Measurements from ENCODE around the gene SARM1. TPM values are rescaled to one million over a fixed set of nuclear protein-coding genes. Genes with fewer than 3 reads are reported as not detected.
A peak's percentile ranks its signal among the peaks of the same experiment; 100 is the strongest.

Gene SARM1
- total RNA-seq, 1 donor from 2014 or later = 5.8 TPM

DNA sequence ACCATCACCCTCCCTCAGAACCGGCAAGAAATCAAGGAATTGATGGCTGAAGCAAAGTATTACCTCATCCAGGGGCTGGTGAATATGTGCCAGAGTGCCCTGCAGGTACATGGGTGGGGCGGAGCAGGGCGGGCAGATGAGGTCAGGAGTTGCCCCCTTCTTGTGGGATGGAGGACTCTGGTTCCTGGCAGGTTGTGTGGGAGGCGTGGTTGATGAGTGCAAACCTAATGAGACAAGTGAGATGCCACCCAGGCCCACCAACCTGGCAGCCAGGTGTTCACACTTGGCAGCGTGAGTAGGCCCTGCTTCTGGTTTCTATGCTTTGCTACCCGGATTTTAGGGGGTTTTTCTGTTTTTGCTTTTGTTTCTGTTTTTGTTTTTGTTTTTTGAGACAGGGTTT is 31.1 kb upstream of the SARM1 start:
- Mint-ChIP-seq H3K4me1 (ENCODE audit: unreplicated experiment) (peaks cover 30% of the 10 kb centered on the region), H3K4me3 (ENCODE audit: unreplicated experiment) (no peak overlapping the region), H3K27me3 (ENCODE audit: unreplicated experiment) (peaks cover 15% of the 10 kb centered on the region), H3K9me3 (ENCODE audit: unreplicated experiment) (no peaks in the 10 kb centered on the region), H3K36me3 (ENCODE audit: low read depth, unreplicated experiment) (peaks cover 32% of the 10 kb centered on the region), H3K27ac (ENCODE audit: unreplicated experiment) (peak overlapping the region; percentile 18)
- DNase-seq (ENCODE audit: low spot score) = no peak
- TF ChIP-seq, protein P1, sequence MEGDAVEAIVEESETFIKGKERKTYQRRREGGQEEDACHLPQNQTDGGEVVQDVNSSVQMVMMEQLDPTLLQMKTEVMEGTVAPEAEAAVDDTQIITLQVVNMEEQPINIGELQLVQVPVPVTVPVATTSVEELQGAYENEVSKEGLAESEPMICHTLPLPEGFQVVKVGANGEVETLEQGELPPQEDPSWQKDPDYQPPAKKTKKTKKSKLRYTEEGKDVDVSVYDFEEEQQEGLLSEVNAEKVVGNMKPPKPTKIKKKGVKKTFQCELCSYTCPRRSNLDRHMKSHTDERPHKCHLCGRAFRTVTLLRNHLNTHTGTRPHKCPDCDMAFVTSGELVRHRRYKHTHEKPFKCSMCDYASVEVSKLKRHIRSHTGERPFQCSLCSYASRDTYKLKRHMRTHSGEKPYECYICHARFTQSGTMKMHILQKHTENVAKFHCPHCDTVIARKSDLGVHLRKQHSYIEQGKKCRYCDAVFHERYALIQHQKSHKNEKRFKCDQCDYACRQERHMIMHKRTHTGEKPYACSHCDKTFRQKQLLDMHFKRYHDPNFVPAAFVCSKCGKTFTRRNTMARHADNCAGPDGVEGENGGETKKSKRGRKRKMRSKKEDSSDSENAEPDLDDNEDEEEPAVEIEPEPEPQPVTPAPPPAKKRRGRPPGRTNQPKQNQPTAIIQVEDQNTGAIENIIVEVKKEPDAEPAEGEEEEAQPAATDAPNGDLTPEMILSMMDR (IDR thresholded peaks at IDR 0.05; ENCODE audit: unreplicated experiment) = no peak

DNA sequence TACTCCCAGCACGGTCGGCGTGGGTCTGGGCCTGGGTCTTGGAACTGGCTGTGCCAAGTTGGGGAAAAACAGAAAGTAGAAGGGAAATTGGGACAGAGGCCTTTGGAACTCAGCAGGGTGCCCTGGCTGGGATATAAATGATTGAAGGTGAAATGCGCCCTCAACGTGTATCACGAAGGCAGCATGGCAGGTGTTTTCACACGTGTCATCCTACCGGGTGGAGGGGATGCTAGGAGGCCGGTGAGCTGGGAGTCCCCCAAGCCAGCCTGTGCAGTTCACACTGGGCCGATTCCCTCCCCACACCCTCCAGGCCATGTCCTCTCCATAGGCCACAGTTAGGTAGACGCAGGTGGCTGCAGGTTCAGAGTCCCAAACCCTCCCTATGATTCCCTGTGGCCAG is 30.0 kb upstream of the SARM1 start:
- peaks cover 35% of the 10 kb centered on the region for H3K36me3 Mint-ChIP-seq (ENCODE audit: low read depth, unreplicated experiment)
- no peak for DNase-seq (ENCODE audit: low spot score)
- H3K27ac Mint-ChIP-seq (ENCODE audit: unreplicated experiment) = no peak overlapping the region
- TF ChIP-seq, protein P1 (IDR thresholded peaks at IDR 0.05; ENCODE audit: unreplicated experiment) = no peak
- H3K4me1 Mint-ChIP-seq (ENCODE audit: unreplicated experiment) = peaks cover 25% of the 10 kb centered on the region
- H3K9me3 Mint-ChIP-seq (ENCODE audit: unreplicated experiment) = no peaks in the 10 kb centered on the region
- H3K4me3 Mint-ChIP-seq (ENCODE audit: unreplicated experiment) = no peak overlapping the region
- peaks cover 10% of the 10 kb centered on the region for H3K27me3 Mint-ChIP-seq (ENCODE audit: unreplicated experiment)

DNA sequence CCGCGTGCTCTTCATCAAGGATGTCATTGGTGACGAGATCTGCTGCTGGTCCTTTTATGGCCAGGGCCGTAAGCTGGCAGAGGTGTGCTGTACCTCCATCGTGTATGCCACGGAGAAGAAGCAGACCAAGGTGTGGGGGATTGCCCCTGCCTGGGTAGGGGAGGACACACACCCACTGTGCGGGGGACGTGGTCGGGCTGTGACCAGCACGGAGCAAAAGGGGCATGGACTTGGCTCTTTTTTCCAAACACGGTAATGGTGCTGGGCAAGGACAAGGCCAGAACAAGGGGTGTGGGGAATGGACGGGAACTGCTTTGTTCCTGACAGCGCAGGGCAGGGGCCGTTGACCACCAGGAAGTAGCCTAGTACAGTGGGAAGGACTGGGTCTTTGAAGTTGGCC is 29.2 kb upstream of the SARM1 start:
- H3K4me3 Mint-ChIP-seq (ENCODE audit: unreplicated experiment) = no peak overlapping the region
- H3K4me1 Mint-ChIP-seq (ENCODE audit: unreplicated experiment) = peaks cover 17% of the 10 kb centered on the region
- TF ChIP-seq, protein P1 (IDR thresholded peaks at IDR 0.05; ENCODE audit: unreplicated experiment) = no peak
- H3K36me3 Mint-ChIP-seq (ENCODE audit: low read depth, unreplicated experiment) = peaks cover 35% of the 10 kb centered on the region
- peaks cover 3% of the 10 kb centered on the region for H3K27me3 Mint-ChIP-seq (ENCODE audit: unreplicated experiment)
- H3K9me3 Mint-ChIP-seq (ENCODE audit: unreplicated experiment) = no peaks in the 10 kb centered on the region
- no peak for DNase-seq (ENCODE audit: low spot score)
- no peak overlapping the region for H3K27ac Mint-ChIP-seq (ENCODE audit: unreplicated experiment)

DNA sequence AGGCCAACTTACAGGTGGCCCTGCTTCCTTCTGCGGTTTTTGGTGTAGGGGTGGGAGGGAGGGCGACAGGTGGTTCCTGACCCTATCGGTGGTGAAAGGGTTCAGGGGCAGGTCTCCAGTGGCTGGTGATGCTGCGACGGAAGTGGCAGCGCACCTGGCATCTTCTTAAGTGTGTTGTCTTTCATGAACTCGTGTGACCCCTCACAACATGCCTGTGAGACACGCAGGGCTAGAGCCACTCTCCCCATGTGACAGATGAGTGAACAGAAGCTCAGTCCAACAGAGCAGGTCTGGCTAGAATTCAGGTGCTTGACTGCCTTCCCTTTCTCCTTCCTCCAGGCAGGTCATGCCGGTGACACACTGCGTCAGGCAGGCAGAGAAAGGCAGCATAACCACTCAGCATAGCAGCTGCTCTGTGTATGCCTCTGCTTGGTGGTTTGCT is 28.0 kb upstream of the SARM1 start:
- no peak for DNase-seq (ENCODE audit: low spot score)
- TF ChIP-seq, protein P1 (IDR thresholded peaks at IDR 0.05; ENCODE audit: unreplicated experiment) = no peak
- Mint-ChIP-seq H3K27me3 (ENCODE audit: unreplicated experiment) (peaks cover 3% of the 10 kb centered on the region), H3K4me1 (ENCODE audit: unreplicated experiment) (peaks cover 6% of the 10 kb centered on the region), H3K36me3 (ENCODE audit: low read depth, unreplicated experiment) (peaks cover 37% of the 10 kb centered on the region), H3K27ac (ENCODE audit: unreplicated experiment) (peak overlapping the region; percentile 42), H3K4me3 (ENCODE audit: unreplicated experiment) (peak overlapping the region; percentile 62), H3K9me3 (ENCODE audit: unreplicated experiment) (no peaks in the 10 kb centered on the region)

DNA sequence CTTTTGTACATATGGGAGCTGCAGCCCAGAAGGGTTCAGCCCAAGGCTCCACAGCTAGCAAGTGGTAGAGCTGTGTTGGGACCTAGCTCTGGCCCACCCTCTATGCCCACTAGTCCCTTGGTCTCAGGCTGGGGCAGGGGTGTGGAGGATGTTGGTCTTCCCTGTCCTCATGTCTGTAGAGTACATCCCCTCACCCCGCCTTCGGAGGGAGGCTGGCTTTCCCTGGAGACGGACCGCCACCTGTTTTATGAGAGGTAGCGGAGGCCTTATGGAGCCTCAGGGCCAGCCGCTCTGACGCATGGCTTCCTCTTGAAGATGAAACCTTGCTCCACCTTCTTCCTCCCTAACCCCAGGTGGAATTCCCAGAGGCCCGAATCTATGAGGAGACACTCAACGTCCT is 27.5 kb upstream of the SARM1 start:
- TF ChIP-seq, protein P1 (IDR thresholded peaks at IDR 0.05; ENCODE audit: unreplicated experiment) = no peak
- no peaks in the 10 kb centered on the region for H3K9me3 Mint-ChIP-seq (ENCODE audit: unreplicated experiment)
- no peak for DNase-seq (ENCODE audit: low spot score)
- H3K36me3 Mint-ChIP-seq (ENCODE audit: low read depth, unreplicated experiment) = peaks cover 37% of the 10 kb centered on the region
- peaks cover 6% of the 10 kb centered on the region for H3K27me3 Mint-ChIP-seq (ENCODE audit: unreplicated experiment)
- H3K4me3 Mint-ChIP-seq (ENCODE audit: unreplicated experiment) = peak overlapping the region; percentile 62
- peak overlapping the region; percentile 42 for H3K27ac Mint-ChIP-seq (ENCODE audit: unreplicated experiment)
- H3K4me1 Mint-ChIP-seq (ENCODE audit: unreplicated experiment) = peaks cover 3% of the 10 kb centered on the region
